Stimulated activated CD8-positive, alpha-beta memory T cell treated with anti-CD3 and anti-CD28 coated beads, Interleukin-15, amount 100 ng/mL, for 48 hours (primary cell): Measurements from ENCODE around the gene BCDIN3D.

Experiments used
- DNase-seq, 2 donors: peaks; one replicate each; pipeline ENCODE4 v3.0.0-alpha.2; 2020; ENCODE audit warnings: low read depth in 2 of 2

BCDIN3D gene

GRCh38 chr12:49798248-49798647, 44.7 kb downstream of the BCDIN3D start:
- no peak for DNase-seq

- DNase-seq: no peak
These were observed 45.5 kb downstream of the BCDIN3D start for GRCh38 chr12:49797449-49797776.

GRCh38 chr12:49796606-49797448, 46.1 kb downstream of the BCDIN3D start:
- DNase-seq: no peak

- no peak for DNase-seq
These were observed 46.8 kb downstream of the BCDIN3D start for GRCh38 chr12:49796155-49796554.

GRCh38 chr12:49795654-49796105, 47.2 kb downstream of the BCDIN3D start:
- no peak for DNase-seq

- DNase-seq: no peak
These were observed 47.9 kb downstream of the BCDIN3D start for GRCh38 chr12:49794811-49795653.

GRCh38 chr12:49794021-49794420, 48.9 kb downstream of the BCDIN3D start:
- DNase-seq: no peak

GRCh38 chr12:49793620-49794019, 49.3 kb downstream of the BCDIN3D start:
- DNase-seq: no peak

- DNase-seq: no peak
These were observed 49.8 kb downstream of the BCDIN3D start for GRCh38 chr12:49792976-49793580.

GRCh38 chr12:49792181-49792970, 50.5 kb downstream of the BCDIN3D start:
- no peak for DNase-seq

- DNase-seq: no peak
These were observed 51.2 kb downstream of the BCDIN3D start for GRCh38 chr12:49791700-49792099.

- no peak for DNase-seq
These were observed 52.0 kb downstream of the BCDIN3D start for GRCh38 chr12:49790741-49791555.

GRCh38 chr12:49789992-49790391, 52.9 kb downstream of the BCDIN3D start:
- no peak for DNase-seq

- no peak for DNase-seq
These were observed 55.2 kb downstream of the BCDIN3D start for GRCh38 chr12:49787672-49788071.
